HEK293 (cell line): ENCODE data around the gene MCM8.

ENCODE experiments used
- CTCF ChIA-PET: fragments of 350-600 bp; formaldehyde crosslinking; extraction: SDS; loops from one replicate; lab custom pipeline; 2021; ENCODE audit warnings: antibody characterized with exemption; lab: Yijun Ruan, JAX
- POLR2A ChIA-PET: fragments of 300-600 bp; formaldehyde crosslinking; extraction: SDS; loops from one replicate; lab custom pipeline; 2020; ENCODE audit warnings: antibody characterized with exemption, inconsistent platforms; lab: Yijun Ruan, JAX
- H3K27ac ChIP-seq: fragments of 200-500 bp; sonication (Bioruptor generic); 2 replicates; pipeline ENCODE4 v1.5.1; 2014; ENCODE audit warnings: low read depth, low read length, control low read depth, inconsistent platforms; ENCODE audit errors: extremely low read depth
- H3K36me3 ChIP-seq, 2 experiments: fragments of 200-500 bp in 1 of 2; sonication (Bioruptor generic) in 1 of 2; 1 replicate in 1 of 2; 2 replicates in 1 of 2; pipeline ENCODE4 v1.5.1; 2014 to 2017; ENCODE audit warnings: inconsistent platforms in 2 of 2, low read length in 2 of 2; ENCODE audit not compliant: control insufficient read depth in 2 of 2, insufficient read depth in 1 of 2
- H3K4me1 ChIP-seq: fragments of 200-500 bp; sonication (Bioruptor generic); 2 replicates; pipeline ENCODE4 v1.5.1; 2014; ENCODE audit warnings: mild to moderate bottlenecking, low read length, inconsistent platforms; ENCODE audit not compliant: control insufficient read depth, insufficient read depth
- H3K4me3 ChIP-seq: 2 replicates; pipeline ENCODE4 v1.5.1; 2011; ENCODE audit warnings: low read depth, mild to moderate bottlenecking, control low read depth, low read length, moderate library complexity
- H3K9me3 ChIP-seq: fragments of 200-500 bp; sonication (Bioruptor generic); 2 replicates; pipeline ENCODE4 v1.5.1; 2014; ENCODE audit warnings: low read depth, low read length, inconsistent platforms; ENCODE audit not compliant: control insufficient read depth, insufficient read depth
- EGR2 ChIP-seq: fragments of 450-650 bp; formaldehyde crosslinking; IDR thresholded peaks from 2 replicates; pipeline ENCODE4 v1.5.1; 2016; ENCODE audit warnings: low read depth, missing biosample characterization, missing genetic modification characterization
- KLF10 ChIP-seq: fragments of 450-650 bp; IDR thresholded peaks from 2 replicates; pipeline ENCODE4 v1.5.1; 2018; ENCODE audit warnings: missing biosample characterization, mild to moderate bottlenecking, missing genetic modification characterization
- KLF16 ChIP-seq: fragments of 450-650 bp; formaldehyde crosslinking; IDR thresholded peaks from 2 replicates; pipeline ENCODE4 v1.5.1; 2017; ENCODE audit warnings: missing biosample characterization, missing genetic modification characterization
- MYNN ChIP-seq: fragments of 450-650 bp; formaldehyde crosslinking; IDR thresholded peaks from 2 replicates; pipeline ENCODE4 v1.5.1; 2016; ENCODE audit warnings: missing biosample characterization, missing genetic modification characterization, borderline replicate concordance
- TRIM28 ChIP-seq: IDR thresholded peaks from 2 replicates; pipeline ENCODE4 v1.6.1; 2011; ENCODE audit warnings: low read length, control low read depth, borderline replicate concordance
- ZBTB17 ChIP-seq: fragments of 450-650 bp; formaldehyde crosslinking; IDR thresholded peaks from 2 replicates; pipeline ENCODE4 v1.5.1; 2016; ENCODE audit warnings: missing biosample characterization, missing genetic modification characterization
- ZFP37 ChIP-seq: fragments of 450-650 bp; formaldehyde crosslinking; IDR thresholded peaks from 2 replicates; pipeline ENCODE4 v1.5.1; 2016; ENCODE audit warnings: missing biosample characterization, missing genetic modification characterization
- ZNF140 ChIP-seq: fragments of 450-650 bp; formaldehyde crosslinking; IDR thresholded peaks from 2 replicates; pipeline ENCODE4 v1.5.1; 2016; ENCODE audit warnings: missing biosample characterization, missing genetic modification characterization
- ZNF202 ChIP-seq: fragments of 450-650 bp; formaldehyde crosslinking; IDR thresholded peaks from 2 replicates; pipeline ENCODE4 v1.5.1; 2016; ENCODE audit warnings: missing biosample characterization, missing genetic modification characterization, borderline replicate concordance
- ZNF211 ChIP-seq: fragments of 450-650 bp; formaldehyde crosslinking; IDR thresholded peaks from 2 replicates; pipeline ENCODE4 v1.5.1; 2016; ENCODE audit warnings: low read depth, missing biosample characterization, missing genetic modification characterization
- ZNF501 ChIP-seq: fragments of 450-650 bp; formaldehyde crosslinking; IDR thresholded peaks from 2 replicates; pipeline ENCODE4 v1.5.1; 2016; ENCODE audit warnings: missing biosample characterization, missing genetic modification characterization
- ZNF548 ChIP-seq: fragments of 450-650 bp; formaldehyde crosslinking; IDR thresholded peaks from 2 replicates; pipeline ENCODE4 v1.5.1; 2016; ENCODE audit warnings: missing biosample characterization, missing genetic modification characterization
- ZNF596 ChIP-seq: fragments of 450-650 bp; IDR thresholded peaks from 2 replicates; pipeline ENCODE4 v1.5.0; 2018; ENCODE audit warnings: missing biosample characterization, mild to moderate bottlenecking, missing genetic modification characterization, moderate library complexity
- ZNF624 ChIP-seq: fragments of 450-650 bp; formaldehyde crosslinking; IDR thresholded peaks from 2 replicates; pipeline ENCODE4 v1.5.1; 2017; ENCODE audit warnings: missing biosample characterization, missing genetic modification characterization
- ZNF660 ChIP-seq: fragments of 450-650 bp; IDR thresholded peaks from 2 replicates; pipeline ENCODE4 v1.5.1; 2018; ENCODE audit warnings: missing biosample characterization, mild to moderate bottlenecking, missing genetic modification characterization
- ZNF707 ChIP-seq: fragments of 450-650 bp; formaldehyde crosslinking; IDR thresholded peaks from 2 replicates; pipeline ENCODE4 v1.5.1; 2016; ENCODE audit warnings: missing biosample characterization, missing genetic modification characterization
- ZNF776 ChIP-seq: fragments of 450-650 bp; formaldehyde crosslinking; IDR thresholded peaks from 2 replicates; pipeline ENCODE4 v1.5.0; 2017; ENCODE audit warnings: missing biosample characterization, missing genetic modification characterization, borderline replicate concordance
- ZSCAN23 ChIP-seq: fragments of 450-650 bp; formaldehyde crosslinking; IDR thresholded peaks from 2 replicates; pipeline ENCODE4 v1.5.1; 2016; ENCODE audit warnings: missing biosample characterization, missing genetic modification characterization
- TF ChIP-seq, protein P1 (sequence below): fragments of 450-650 bp; formaldehyde crosslinking; IDR thresholded peaks from 2 replicates; pipeline ENCODE4 v1.5.1; 2016; ENCODE audit warnings: missing biosample characterization, missing genetic modification characterization
- TF ChIP-seq, protein P2 (sequence below): fragments of 450-650 bp; formaldehyde crosslinking; IDR thresholded peaks from 2 replicates; pipeline ENCODE4 v1.5.1; 2016; ENCODE audit warnings: missing biosample characterization, missing genetic modification characterization, borderline replicate concordance
- TF ChIP-seq, protein P3 (sequence below): fragments of 450-650 bp; formaldehyde crosslinking; IDR thresholded peaks from 2 replicates; pipeline ENCODE4 v1.5.1; 2016; ENCODE audit warnings: missing biosample characterization, missing genetic modification characterization

The MCM8 gene

GRCh38 chr20:5923493-5923892, 27.0 kb upstream of the MCM8 start (continued):
- TF ChIP-seq ZNF548 (tag by site-specific recombination) (no peak), ZSCAN23 (tag by site-specific recombination) (no peak)
- TF ChIP-seq, all 188 proteins: peak for 0

DNA sequence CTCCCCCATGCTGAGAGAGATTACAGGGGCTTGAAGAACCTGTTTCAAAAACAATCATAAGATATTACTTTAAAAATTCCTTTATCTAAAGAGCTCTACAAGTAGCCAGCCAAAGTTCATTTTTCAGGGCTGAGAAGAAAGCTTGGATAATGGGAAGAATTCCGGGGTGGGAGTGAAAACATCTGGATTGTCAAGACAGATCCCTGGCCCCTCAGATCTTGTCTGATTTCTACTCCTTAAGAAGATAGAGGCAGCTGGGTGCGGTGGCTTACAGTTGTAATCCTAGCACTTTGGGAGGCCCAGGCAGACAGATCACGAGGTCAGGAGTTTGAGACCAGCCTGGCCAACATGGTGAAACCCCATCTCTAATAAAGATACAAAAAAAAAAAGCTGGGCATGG, 24.9 kb upstream of the MCM8 start:
- Histone ChIP-seq H3K9me3 (no peaks in the 10 kb centered on the region), H3K4me3 (no peak overlapping the region), H3K4me1 (no peaks in the 10 kb centered on the region), H3K27ac (no peak overlapping the region), H3K36me3 (no peaks in the 10 kb centered on the region)
- ChIA-PET POLR2A (no interaction called here), CTCF (interaction anchor here (0.7 to 1.2 kb wide), 3 partner anchors 9 to 684 kb away, joined by 3 to 4 read pairs (median 4); no protein-coding TSS in a partner anchor)
- TF ChIP-seq ZNF140 (tag by site-specific recombination), result no peak
- no peak for TF ChIP-seq ZNF707 (tag by site-specific recombination)
- no peak for TF ChIP-seq KLF10 (tag by site-specific recombination)
- no peak for TF ChIP-seq ZNF202 (tag by site-specific recombination)
- TF ChIP-seq ZFP37 (tag by site-specific recombination), result no peak
- no peak for TF ChIP-seq ZNF211 (tag by site-specific recombination)
- TF ChIP-seq ZBTB17 (tag by site-specific recombination), result no peak
- no peak for TF ChIP-seq ZNF776 (tag by site-specific recombination)
- no peak for TF ChIP-seq KLF16 (tag by site-specific recombination)

GRCh38 chr20:5927749-5928462, 22.5 kb upstream of the MCM8 start:
- Histone ChIP-seq H3K4me1 (no peaks in the 10 kb centered on the region), H3K27ac (no peak overlapping the region), H3K9me3 (no peaks in the 10 kb centered on the region), H3K36me3 (no peaks in the 10 kb centered on the region), H3K4me3 (no peak overlapping the region)
- POLR2A ChIA-PET, result no interaction called here
- CTCF ChIA-PET, result interaction anchor here (0.7 kb wide), 1 partner anchor 132 kb away, joined by 3 read pairs; no protein-coding TSS in a partner anchor
- TF ChIP-seq ZNF596 (tag by site-specific recombination) (no peak), ZNF501 (no peak), ZNF660 (tag by site-specific recombination) (no peak), MYNN (tag by site-specific recombination) (no peak), TRIM28 (no peak), ZNF548 (tag by site-specific recombination) (no peak), EGR2 (tag by site-specific recombination) (no peak), ZFP37 (tag by site-specific recombination) (no peak), ZNF624 (tag by site-specific recombination) (no peak)
- TF ChIP-seq, protein P1, sequence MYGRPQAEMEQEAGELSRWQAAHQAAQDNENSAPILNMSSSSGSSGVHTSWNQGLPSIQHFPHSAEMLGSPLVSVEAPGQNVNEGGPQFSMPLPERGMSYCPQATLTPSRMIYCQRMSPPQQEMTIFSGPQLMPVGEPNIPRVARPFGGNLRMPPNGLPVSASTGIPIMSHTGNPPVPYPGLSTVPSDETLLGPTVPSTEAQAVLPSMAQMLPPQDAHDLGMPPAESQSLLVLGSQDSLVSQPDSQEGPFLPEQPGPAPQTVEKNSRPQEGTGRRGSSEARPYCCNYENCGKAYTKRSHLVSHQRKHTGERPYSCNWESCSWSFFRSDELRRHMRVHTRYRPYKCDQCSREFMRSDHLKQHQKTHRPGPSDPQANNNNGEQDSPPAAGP, result no peak
- TF ChIP-seq, protein P2, sequence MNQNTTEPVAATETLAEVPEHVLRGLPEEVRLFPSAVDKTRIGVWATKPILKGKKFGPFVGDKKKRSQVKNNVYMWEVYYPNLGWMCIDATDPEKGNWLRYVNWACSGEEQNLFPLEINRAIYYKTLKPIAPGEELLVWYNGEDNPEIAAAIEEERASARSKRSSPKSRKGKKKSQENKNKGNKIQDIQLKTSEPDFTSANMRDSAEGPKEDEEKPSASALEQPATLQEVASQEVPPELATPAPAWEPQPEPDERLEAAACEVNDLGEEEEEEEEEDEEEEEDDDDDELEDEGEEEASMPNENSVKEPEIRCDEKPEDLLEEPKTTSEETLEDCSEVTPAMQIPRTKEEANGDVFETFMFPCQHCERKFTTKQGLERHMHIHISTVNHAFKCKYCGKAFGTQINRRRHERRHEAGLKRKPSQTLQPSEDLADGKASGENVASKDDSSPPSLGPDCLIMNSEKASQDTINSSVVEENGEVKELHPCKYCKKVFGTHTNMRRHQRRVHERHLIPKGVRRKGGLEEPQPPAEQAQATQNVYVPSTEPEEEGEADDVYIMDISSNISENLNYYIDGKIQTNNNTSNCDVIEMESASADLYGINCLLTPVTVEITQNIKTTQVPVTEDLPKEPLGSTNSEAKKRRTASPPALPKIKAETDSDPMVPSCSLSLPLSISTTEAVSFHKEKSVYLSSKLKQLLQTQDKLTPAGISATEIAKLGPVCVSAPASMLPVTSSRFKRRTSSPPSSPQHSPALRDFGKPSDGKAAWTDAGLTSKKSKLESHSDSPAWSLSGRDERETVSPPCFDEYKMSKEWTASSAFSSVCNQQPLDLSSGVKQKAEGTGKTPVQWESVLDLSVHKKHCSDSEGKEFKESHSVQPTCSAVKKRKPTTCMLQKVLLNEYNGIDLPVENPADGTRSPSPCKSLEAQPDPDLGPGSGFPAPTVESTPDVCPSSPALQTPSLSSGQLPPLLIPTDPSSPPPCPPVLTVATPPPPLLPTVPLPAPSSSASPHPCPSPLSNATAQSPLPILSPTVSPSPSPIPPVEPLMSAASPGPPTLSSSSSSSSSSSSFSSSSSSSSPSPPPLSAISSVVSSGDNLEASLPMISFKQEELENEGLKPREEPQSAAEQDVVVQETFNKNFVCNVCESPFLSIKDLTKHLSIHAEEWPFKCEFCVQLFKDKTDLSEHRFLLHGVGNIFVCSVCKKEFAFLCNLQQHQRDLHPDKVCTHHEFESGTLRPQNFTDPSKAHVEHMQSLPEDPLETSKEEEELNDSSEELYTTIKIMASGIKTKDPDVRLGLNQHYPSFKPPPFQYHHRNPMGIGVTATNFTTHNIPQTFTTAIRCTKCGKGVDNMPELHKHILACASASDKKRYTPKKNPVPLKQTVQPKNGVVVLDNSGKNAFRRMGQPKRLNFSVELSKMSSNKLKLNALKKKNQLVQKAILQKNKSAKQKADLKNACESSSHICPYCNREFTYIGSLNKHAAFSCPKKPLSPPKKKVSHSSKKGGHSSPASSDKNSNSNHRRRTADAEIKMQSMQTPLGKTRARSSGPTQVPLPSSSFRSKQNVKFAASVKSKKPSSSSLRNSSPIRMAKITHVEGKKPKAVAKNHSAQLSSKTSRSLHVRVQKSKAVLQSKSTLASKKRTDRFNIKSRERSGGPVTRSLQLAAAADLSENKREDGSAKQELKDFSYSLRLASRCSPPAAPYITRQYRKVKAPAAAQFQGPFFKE (tag by site-specific recombination), result no peak
- TF ChIP-seq, protein P3, sequence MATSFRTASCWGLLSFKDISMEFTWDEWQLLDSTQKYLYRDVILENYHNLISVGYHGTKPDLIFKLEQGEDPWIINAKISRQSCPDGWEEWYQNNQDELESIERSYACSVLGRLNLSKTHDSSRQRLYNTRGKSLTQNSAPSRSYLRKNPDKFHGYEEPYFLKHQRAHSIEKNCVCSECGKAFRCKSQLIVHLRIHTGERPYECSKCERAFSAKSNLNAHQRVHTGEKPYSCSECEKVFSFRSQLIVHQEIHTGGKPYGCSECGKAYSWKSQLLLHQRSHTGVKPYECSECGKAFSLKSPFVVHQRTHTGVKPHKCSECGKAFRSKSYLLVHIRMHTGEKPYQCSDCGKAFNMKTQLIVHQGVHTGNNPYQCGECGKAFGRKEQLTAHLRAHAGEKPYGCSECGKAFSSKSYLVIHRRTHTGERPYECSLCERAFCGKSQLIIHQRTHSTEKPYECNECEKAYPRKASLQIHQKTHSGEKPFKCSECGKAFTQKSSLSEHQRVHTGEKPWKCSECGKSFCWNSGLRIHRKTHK (tag by site-specific recombination), result no peak
